SK-N-MC (cell line): ENCODE results near the gene SPTSSB.

Experiments
- DNase-seq: peaks from one replicate; pipeline ENCODE4 v3.0.0-alpha.2; 2011; ENCODE audit warnings: low read depth, low spot score
- H3K27ac ChIP-seq: fragments of 200-600 bp; sonication (generic); 2 replicates; pipeline ENCODE4 v1.5.1; 2016; ENCODE audit warnings: mixed run types
- H3K36me3 ChIP-seq: fragments of 200-600 bp; sonication (generic); 2 replicates; pipeline ENCODE4 v1.6.1; 2017; ENCODE audit warnings: antibody characterized with exemption, low read length, mixed read lengths; ENCODE audit not compliant: insufficient read depth
- H3K4me3 ChIP-seq: fragments of 200-600 bp; sonication (generic); 2 replicates; pipeline ENCODE4 v1.5.1; 2016
- H3K9ac ChIP-seq: fragments of 200-600 bp; sonication (generic); 2 replicates; pipeline ENCODE4 v1.8.0; 2017; ENCODE audit warnings: mixed run types, mixed read lengths; ENCODE audit not compliant: insufficient read length
- H3K9me3 ChIP-seq: fragments of 200-600 bp; sonication (generic); 2 replicates; pipeline ENCODE4 v1.6.1; 2017; ENCODE audit warnings: low read depth, mild to moderate bottlenecking, antibody characterized with exemption, low read length, moderate library complexity, mixed read lengths
- EZH2 ChIP-seq: fragments of 200-600 bp; sonication (generic); IDR thresholded peaks from one replicate; pipeline ENCODE4 v1.6.1; 2017; ENCODE audit warnings: antibody characterized with exemption
- FOXP2 ChIP-seq: optimal IDR thresholded peaks from 2 replicates; pipeline ENCODE3; 2011; ENCODE audit warnings: mild to moderate bottlenecking, moderate library complexity; ENCODE audit not compliant: insufficient read depth; ENCODE audit errors: extremely low read length, control extremely low read depth
- POLR2AphosphoS5 ChIP-seq: IDR thresholded peaks from 2 replicates; pipeline ENCODE4 v1.6.1; 2012; ENCODE audit warnings: mild to moderate bottlenecking, low read depth, low read length, borderline replicate concordance

SPTSSB gene

GRCh38 chr3:161400650-161401049 is 29.3 kb upstream of the SPTSSB start:
- H3K27ac ChIP-seq, result no peak overlapping the region
- DNase-seq, result no peak
- no peak overlapping the region for H3K4me3 ChIP-seq
- no peaks in the 10 kb centered on the region for H3K36me3 ChIP-seq
- no peak overlapping the region for H3K9ac ChIP-seq
- H3K9me3 ChIP-seq, result no peaks in the 10 kb centered on the region
- TF ChIP-seq FOXP2 (no peak), POLR2AphosphoS5 (no peak), EZH2 (no peak)

DNA sequence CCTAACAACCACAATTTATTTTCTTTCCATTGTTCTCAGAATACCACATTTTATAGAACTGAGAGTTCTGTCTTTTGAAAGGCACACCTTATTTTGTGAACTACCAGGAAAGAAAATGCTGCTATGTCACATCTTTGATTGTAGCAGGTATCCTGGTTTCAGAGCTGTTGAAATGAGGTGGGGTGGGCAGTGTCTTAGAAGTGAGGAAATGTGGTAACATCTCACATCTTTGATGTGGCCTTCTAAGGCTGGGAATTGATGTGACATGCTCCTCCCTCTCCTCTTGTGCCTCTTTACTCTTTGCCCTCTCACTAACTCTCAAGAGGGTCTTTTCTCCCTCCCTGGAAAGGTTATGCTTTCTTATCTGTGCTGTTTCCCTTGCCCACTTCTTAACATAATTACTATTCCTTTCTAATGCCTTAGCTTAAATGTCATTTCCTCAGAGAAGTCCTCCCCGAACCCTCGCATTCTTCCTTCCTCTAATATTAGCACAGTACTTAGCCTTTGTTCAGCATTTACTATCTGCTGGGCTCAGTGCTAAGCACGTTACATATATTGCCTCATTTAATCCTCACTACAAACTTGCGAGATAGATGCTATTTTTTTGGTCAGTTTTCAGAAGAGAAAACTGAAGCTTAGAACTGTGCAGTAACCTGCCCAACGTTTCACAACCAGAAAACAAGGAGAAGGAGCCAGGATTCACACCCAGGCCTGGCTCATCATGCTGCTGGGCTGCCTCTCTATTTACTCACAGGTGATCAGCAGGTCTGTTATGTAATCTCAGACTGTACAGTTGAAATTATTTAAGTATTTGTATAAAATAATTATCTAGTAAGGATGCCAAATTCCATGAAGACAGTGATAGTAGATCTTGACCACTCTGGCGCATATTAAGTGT is 24.0 kb upstream of the SPTSSB start:
- H3K9ac ChIP-seq, result no peak overlapping the region
- no peaks in the 10 kb centered on the region for H3K36me3 ChIP-seq
- no peak for DNase-seq
- TF ChIP-seq FOXP2 (no peak), EZH2 (no peak), POLR2AphosphoS5 (no peak)
- H3K4me3 ChIP-seq, result no peak overlapping the region
- H3K9me3 ChIP-seq, result no peaks in the 10 kb centered on the region
- no peak overlapping the region for H3K27ac ChIP-seq

DNA sequence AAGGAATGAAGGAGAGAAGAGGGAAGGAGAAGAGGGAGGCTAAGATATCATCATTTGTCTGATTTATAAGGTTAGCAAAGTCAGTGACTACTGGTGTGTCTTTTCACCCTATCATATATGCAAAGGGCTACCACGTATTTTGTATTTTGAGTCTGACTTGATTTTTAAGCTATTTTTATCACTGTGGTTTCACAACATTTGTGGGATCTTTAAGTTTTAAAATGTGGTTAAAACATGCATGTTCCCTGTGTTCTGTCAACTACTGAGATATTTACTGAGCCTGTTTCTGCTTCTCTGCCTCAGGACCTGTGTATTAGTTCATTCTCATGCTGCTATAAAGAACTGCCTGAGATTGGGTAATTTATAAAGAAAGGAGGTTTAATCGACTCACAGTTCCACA is 22.5 kb upstream of the SPTSSB start:
- DNase-seq, result no peak
- H3K4me3 ChIP-seq, result no peak overlapping the region
- H3K9ac ChIP-seq, result no peak overlapping the region
- H3K9me3 ChIP-seq, result no peaks in the 10 kb centered on the region
- H3K27ac ChIP-seq, result no peak overlapping the region
- TF ChIP-seq POLR2AphosphoS5 (no peak), FOXP2 (no peak), EZH2 (no peak)
- no peaks in the 10 kb centered on the region for H3K36me3 ChIP-seq

- TF ChIP-seq POLR2AphosphoS5 (no peak), EZH2 (no peak), FOXP2 (no peak)
- H3K27ac ChIP-seq, result no peak overlapping the region
- no peak for DNase-seq
- no peak overlapping the region for H3K9ac ChIP-seq
- H3K4me3 ChIP-seq, result no peak overlapping the region
- no peaks in the 10 kb centered on the region for H3K9me3 ChIP-seq
- H3K36me3 ChIP-seq, result no peaks in the 10 kb centered on the region
Observed at GRCh38 chr3:161393310-161393709, 22.0 kb upstream of the SPTSSB start.

- H3K36me3 ChIP-seq, result no peaks in the 10 kb centered on the region
- TF ChIP-seq EZH2 (no peak), POLR2AphosphoS5 (no peak), FOXP2 (no peak)
Observed at GRCh38 chr3:161392853-161393252, 21.5 kb upstream of the SPTSSB start.

GRCh38 chr3:161390200-161390599 is 18.9 kb upstream of the SPTSSB start:
- H3K27ac ChIP-seq, result no peak overlapping the region
- DNase-seq, result no peak
- H3K9me3 ChIP-seq, result no peaks in the 10 kb centered on the region
- no peak overlapping the region for H3K9ac ChIP-seq
- no peak for TF ChIP-seq EZH2
- no peak for TF ChIP-seq FOXP2
- TF ChIP-seq POLR2AphosphoS5, result no peak
- no peak overlapping the region for H3K4me3 ChIP-seq
- H3K36me3 ChIP-seq, result no peaks in the 10 kb centered on the region

More at GRCh38 chr3:161392853-161393252, 21.5 kb upstream of the SPTSSB start:
- H3K9me3 ChIP-seq, result no peaks in the 10 kb centered on the region
- no peak overlapping the region for H3K27ac ChIP-seq
- no peak overlapping the region for H3K4me3 ChIP-seq
- DNase-seq, result no peak
- no peak overlapping the region for H3K9ac ChIP-seq

DNA sequence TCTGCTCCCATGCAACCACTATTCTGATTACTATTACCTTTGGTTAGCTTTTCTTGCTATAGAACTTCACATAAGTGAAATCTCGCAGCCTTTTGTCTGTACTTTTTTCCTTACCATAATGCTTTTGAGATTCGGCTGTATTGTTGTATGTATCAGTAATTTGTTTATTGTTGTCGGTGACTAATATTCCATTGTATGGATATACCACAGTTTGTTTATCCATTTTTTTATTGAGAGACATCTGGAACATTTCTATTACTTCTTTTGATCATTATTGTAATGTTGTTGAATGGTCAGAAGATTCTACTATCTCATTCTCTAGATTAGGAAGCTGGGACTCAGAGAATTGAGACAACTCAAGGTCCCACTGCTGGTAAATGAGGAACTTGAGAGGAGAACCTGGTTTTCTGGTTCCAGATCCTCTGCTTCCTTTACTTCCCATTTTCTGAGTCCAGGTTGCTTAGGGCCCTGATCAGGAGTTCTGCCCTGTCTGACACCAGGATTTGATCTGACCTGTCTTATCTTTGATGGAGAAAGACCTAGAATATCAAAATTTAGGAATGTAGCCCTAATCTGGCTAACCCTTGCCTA is 18.2 kb upstream of the SPTSSB start:
- H3K9ac ChIP-seq, result no peak overlapping the region
- TF ChIP-seq POLR2AphosphoS5, result no peak
- no peak for TF ChIP-seq EZH2
- no peak for TF ChIP-seq FOXP2
- no peak for DNase-seq
- no peaks in the 10 kb centered on the region for H3K9me3 ChIP-seq
- H3K27ac ChIP-seq, result no peak overlapping the region
- no peak overlapping the region for H3K4me3 ChIP-seq
- no peaks in the 10 kb centered on the region for H3K36me3 ChIP-seq

GRCh38 chr3:161388855-161389254 is 17.5 kb upstream of the SPTSSB start:
- Histone ChIP-seq H3K27ac (no peak overlapping the region), H3K4me3 (no peak overlapping the region), H3K9ac (no peak overlapping the region), H3K36me3 (no peaks in the 10 kb centered on the region), H3K9me3 (no peaks in the 10 kb centered on the region)
- TF ChIP-seq POLR2AphosphoS5, result no peak
- TF ChIP-seq EZH2, result no peak
- no peak for TF ChIP-seq FOXP2
- DNase-seq, result no peak
